ENCODE data around the gene THSD7B.
"Not testable (repeated sequence)": the region's sequence is repeated elsewhere in the genome, so short reads cannot be mapped to it uniquely, and the experiment has no call there.

GRCh38 chr2:136981689-136982088 is 216.3 kb downstream of the THSD7B start:
- not testable (repeated sequence) for TF ChIP-seq ARNTL (CRISPR knock-in tag; IDR thresholded peaks at IDR 0.05; ENCODE audit: borderline replicate concordance, low read depth); PATZ1 (CRISPR knock-in tag; IDR thresholded peaks at IDR 0.05; ENCODE audit: borderline replicate concordance); POU6F1 (CRISPR knock-in tag; IDR thresholded peaks at IDR 0.05; ENCODE audit: borderline replicate concordance, low read depth); ZFP3 (CRISPR knock-in tag; IDR thresholded peaks at IDR 0.05); ZFP30 (CRISPR knock-in tag; IDR thresholded peaks at IDR 0.05); CSDC2 (CRISPR knock-in tag; IDR thresholded peaks at IDR 0.05); TSHZ2 (CRISPR knock-in tag; IDR thresholded peaks at IDR 0.05); ZNF8 (CRISPR knock-in tag; IDR thresholded peaks at IDR 0.05); TOX (CRISPR knock-in tag; IDR thresholded peaks at IDR 0.05; ENCODE audit: borderline replicate concordance); ZC3H10 (CRISPR knock-in tag; IDR thresholded peaks at IDR 0.05); PPARA (CRISPR knock-in tag; IDR thresholded peaks at IDR 0.05; ENCODE audit: borderline replicate concordance); RARB (CRISPR knock-in tag; IDR thresholded peaks at IDR 0.05)

Measured in SK-N-SH treated with all-trans-retinoic acid at 6 μM for 48 hours (cell line).